SK-MEL-5 (cell line): Measurements from ENCODE around the gene COPS9. TPM values are rescaled to one million over a fixed set of nuclear protein-coding genes. Genes with fewer than 3 reads are reported as not detected.

Experiments used
- DNase-seq: peaks from one replicate; pipeline ENCODE4 v3.0.0-alpha.2; 2016; ENCODE audit warnings: low read depth, low spot score
- in situ Hi-C: cut with HindIII; loops from 2 replicates; pipeline ENCODE4 v1.10.0; 2016; ENCODE audit warnings: low sequenced_read_pairs, high pct_unique_total_duplicates, low pct_unique_long_range_greater_than_20kb
- total RNA-seq: library from RNA; depleted of rRNA; stranded (reverse); fragments of >200 nt; shearing (Covaris generic); gene quantifications from 2 replicates; pipeline ENCODE4 v1.2.3, GENCODE V29; 2014

The COPS9 gene
- total RNA-seq, 1 experiment from 2014 or later = 131 TPM

GRCh38 chr2:240129731-240130392 lies 6.2 kb downstream of the COPS9 start:
- no peak for DNase-seq
- in situ Hi-C loops = no loop called here

- in situ Hi-C loops = no loop called here
These were observed 6.8 kb downstream of the COPS9 start for GRCh38 chr2:240129311-240129710.

DNA sequence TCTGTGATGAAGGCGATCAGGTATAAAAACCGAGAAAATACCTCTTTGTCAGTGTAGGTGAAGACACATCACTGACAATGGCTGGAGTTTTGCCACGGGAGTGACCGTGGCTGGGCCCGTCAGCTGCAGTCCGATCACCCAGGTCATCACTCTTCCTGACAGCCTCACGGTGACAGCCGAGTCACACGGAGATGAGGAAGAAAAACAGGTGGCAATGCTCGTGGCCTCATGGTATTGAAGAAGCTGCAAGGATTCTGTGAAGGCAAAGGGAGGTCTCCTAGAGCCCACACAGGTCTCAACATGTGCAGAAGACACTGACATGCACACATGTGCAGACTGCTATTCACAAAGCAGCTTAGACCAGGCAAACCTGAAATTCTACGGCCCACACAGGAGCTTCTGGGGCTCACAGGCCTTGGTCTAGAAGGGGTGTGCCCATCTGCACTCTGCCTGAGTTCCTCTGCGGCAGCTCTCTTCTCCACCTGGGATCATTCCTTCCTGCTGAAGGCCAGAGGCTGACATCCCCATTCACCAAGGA lies 7.4 kb downstream of the COPS9 start:
- DNase-seq = no peak
- in situ Hi-C loops = no loop called here

More at GRCh38 chr2:240129311-240129710, 6.8 kb downstream of the COPS9 start:
- no peak for DNase-seq

- DNase-seq = no peak
- in situ Hi-C loops = no loop called here
These were observed 8.0 kb downstream of the COPS9 start for GRCh38 chr2:240127911-240128607.

- in situ Hi-C loops = no loop called here
These were observed 8.8 kb downstream of the COPS9 start for GRCh38 chr2:240127191-240127750.

GRCh38 chr2:240126731-240127130 lies 9.4 kb downstream of the COPS9 start:
- no peak for DNase-seq
- in situ Hi-C loops = no loop called here

More at GRCh38 chr2:240127191-240127750, 8.8 kb downstream of the COPS9 start:
- DNase-seq = no peak

DNA sequence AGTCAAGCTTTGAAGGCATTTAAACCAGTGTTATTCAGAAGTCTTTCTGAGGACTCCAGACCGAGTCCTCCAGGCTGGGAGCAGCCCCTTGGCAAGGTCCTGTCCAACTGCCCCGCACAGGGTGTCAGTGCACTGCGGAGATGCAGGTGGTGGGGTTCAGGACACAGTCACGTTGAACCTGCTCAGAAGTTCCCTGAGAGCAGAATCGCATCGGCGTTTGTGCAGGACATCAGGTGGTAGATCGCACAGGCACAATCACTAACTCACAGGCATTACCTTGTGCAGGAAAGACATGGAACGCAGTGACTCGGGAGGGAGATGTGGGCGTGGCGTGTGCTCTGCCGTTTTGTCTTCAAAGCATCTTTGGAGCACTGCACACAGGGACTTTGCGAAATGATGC lies 10.4 kb downstream of the COPS9 start:
- DNase-seq = no peak
- in situ Hi-C loops = no loop called here

GRCh38 chr2:240124651-240125030 lies 11.5 kb downstream of the COPS9 start:
- in situ Hi-C loops = no loop called here
- DNase-seq = no peak

DNA sequence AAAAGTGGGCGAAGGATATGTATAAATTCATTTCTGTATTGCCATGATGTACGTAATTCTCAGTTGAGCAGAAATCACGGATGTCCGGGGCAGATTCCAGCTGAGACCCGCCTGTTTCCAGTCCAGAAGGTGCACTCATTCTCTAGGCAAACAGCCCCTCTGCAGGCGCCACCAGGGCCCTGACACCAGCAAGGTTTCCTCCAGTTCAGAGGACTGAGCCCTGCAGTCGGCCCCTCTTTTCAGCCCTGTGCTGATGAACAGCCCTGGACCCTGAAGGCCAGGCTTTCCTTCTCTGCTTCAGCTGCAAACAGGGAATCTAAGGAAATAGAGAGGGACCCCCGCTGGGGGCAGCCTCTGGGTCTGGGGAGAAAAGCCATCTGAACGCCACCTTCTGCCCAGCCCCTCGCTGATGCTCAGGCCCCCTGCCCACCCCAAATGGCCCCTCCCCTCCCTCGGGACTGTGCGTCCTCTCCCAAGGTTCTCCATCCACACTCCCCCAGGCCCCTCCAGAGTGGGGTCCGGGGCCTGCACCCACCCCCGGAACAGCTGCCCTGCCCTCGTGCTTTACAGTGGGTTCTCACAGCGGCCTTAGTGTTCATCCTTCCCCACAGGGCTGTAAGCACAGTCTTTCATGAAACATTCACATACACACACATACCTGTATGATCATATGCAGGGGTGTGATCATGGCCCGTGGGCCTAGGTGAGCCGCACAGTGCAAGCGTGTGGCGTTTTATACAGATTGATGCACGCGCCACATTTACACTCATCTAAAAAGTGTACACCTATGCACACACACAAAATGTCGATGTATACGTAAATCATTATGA lies 12.1 kb downstream of the COPS9 start:
- DNase-seq = no peak
- in situ Hi-C loops = no loop called here

DNA sequence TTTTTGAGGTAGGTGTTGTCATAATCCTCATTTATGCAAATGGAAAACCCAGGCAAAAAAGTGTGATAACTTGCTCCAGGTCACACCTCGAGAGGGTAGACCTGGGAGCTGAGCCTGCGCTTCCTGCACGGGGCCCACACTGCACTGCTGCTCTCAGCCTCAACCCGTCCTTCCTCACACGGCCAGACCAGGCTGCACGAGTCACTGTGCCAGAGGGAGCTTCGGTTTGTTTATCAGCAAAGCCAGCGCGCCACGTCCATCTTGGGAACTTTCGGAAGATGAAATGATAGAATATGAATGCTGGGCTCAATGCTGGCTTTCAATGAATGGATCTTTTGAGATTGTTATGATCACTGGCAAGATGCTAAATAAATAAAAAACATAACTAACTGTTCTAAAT lies 14.4 kb downstream of the COPS9 start:
- no peak for DNase-seq
- in situ Hi-C loops = no loop called here

DNA sequence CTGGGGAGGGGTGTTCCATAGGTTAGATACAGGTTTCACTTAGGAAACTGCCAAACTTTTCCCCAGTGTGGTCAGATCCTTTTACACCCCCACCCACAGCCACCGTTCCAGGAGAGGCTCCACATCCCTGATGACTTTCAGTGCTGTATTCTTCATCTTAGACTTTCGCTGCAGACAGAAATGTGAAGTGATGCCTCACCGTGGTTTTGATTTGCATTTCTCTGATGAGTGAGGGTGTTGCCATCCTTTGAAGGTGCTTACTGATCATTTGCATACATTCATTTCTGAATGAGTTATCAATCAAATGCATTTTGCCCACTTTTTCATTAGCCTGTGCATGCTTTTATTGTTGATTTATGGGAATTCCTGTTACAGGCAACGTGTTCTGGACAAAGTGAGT lies 14.9 kb downstream of the COPS9 start:
- in situ Hi-C loops = no loop called here
- no peak for DNase-seq

GRCh38 chr2:240114233-240114632 lies 21.9 kb downstream of the COPS9 start:
- no peak for DNase-seq
- in situ Hi-C loops = no loop called here

DNA sequence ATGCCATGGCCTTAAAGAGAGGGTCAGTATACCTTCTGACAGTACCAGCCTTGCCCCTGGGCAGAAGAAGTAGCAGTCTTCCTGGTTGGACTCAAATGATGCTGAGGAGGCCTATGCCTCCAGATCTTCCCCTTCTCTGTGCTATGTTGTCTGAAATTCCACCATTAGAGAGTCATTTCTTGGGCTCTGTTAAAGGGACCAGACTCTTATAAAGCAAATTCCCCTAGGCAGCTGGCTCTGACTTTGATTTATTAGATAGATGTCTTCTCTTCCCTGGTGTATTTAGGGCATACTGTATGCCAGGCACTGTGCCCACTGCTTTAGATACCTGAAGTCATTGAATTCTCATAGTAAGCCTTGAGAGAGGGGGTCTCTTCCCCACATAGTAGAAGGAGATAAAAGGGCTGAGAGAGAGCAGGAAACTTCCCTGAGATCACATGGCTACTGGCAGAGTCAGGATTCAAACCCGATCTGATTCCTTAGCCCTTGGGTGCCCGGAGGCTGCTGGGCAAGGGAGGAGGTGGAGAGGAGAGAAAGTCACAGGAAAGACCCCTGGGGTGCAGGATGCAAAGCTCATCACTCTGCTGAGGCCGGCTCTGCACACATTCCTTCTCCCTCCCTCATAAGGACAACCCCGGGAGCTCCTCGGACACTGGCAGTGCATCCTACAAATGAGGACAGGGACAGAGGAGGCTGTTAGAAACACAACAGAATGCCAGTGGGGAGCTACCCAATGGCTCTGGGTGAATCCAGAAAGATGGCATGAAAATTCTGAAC lies 23.0 kb downstream of the COPS9 start:
- in situ Hi-C loops = no loop called here

DNA sequence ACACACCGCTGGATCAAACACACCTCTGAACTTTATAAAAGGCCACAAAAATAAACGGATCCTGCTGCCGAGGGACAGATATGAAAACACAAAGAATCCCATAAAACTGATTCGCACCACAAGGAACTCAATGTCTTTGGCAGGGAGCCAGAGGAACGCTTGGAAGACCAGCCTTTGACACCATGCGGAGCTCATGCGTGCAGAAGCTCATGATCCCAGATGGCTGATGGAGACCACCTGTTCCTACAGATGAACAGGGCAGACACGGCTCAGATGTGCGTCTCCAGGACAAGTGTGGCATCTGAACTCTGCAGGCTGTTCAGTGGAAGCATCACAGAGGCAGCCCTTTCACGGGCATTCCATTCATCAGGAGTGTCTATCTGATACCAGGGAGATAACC lies 24.9 kb downstream of the COPS9 start:
- in situ Hi-C loops = no loop called here
- no peak for DNase-seq

More for the DNA sequence above, 23.0 kb downstream of the COPS9 start:
- DNase-seq = no peak

- in situ Hi-C loops = no loop called here
- no peak for DNase-seq
These were observed 26.7 kb downstream of the COPS9 start for GRCh38 chr2:240109386-240109785.

DNA sequence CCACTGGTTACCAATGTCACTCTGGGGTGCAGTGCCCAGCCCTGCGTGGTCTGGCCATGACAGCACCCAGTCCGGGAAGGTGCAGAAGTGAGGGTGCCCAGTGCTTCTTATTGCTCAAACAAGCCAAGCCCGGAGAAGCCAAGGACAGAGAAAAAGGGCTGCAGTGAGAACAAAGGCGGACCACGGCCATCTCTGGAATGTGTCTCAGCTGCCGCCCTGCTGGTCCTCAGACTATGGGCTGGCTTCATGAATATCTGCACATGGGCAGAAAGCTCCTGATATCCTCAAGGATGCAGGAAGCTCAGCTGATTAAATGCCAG lies 28.7 kb downstream of the COPS9 start:
- in situ Hi-C loops = no loop called here
- no peak for DNase-seq

DNA sequence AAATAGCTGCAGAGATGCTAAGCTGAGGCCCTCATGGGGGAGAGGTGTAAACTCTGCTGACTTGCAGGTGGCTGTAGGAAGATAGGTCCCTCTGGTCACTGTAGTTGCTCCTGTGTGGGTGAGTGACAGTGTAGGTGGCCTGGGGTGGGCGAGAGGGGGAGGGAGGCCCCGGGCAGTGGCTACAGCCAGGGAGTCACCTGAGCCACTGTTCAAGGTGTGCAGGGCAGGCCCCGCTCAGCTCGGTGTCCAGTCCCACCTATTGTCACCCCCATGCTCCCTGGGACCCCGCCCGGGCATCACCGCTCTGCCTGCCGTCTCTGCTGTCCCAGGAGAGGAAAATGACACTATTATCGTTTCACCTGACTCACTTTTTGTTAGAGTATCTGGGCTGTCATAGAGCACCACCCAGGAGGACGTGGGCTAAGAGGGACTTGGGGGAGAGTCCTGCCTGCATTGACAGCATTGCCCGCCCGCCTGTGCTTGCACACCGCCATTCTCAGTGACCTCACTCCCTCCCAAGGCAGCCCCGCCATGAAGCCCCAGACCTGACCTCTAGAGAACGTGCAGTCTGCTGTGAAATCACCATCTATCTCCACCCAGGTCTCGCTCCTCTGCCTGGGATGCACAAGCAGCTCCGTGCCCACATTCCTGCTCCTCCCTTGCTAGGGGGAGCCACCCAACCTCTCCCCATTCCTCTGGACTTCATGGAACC lies 29.2 kb downstream of the COPS9 start:
- in situ Hi-C loops = no loop called here

More for the DNA sequence above, 29.2 kb downstream of the COPS9 start:
- no peak for DNase-seq
